Prostate gland (tissue), 2 donors: ENCODE results near the gene SRRD.
"Not testable (repeated sequence)": the region's sequence is repeated elsewhere in the genome, so short reads cannot be mapped to it uniquely, and the experiment has no call there.

Experiments used
- POLR2A ChIP-seq: fragments of 450-650 bp; IDR thresholded peaks from one replicate; pipeline ENCODE4 v1.6.1; 2016; ENCODE audit warnings: antibody characterized with exemption, mild to moderate bottlenecking
- POLR2AphosphoS5 ChIP-seq: sonication (generic); formaldehyde crosslinking; IDR thresholded peaks from one replicate; pipeline ENCODE4 v1.6.1; 2017; ENCODE audit warnings: antibody characterized with exemption
- TF ChIP-seq, protein P1 (sequence below), 4 experiments: fragments of 200-600 bp in 2 of 4; fragments of 450-650 bp in 2 of 4; sonication (generic) in 2 of 4; IDR thresholded peaks; 1 replicate in 3 of 4; 2 replicates in 1 of 4; pipeline ENCODE4 v1.5.1; 2016 to 2019; ENCODE audit warnings: antibody characterized with exemption in 4 of 4, mild to moderate bottlenecking in 2 of 4, moderate library complexity in 2 of 4

DNA sequence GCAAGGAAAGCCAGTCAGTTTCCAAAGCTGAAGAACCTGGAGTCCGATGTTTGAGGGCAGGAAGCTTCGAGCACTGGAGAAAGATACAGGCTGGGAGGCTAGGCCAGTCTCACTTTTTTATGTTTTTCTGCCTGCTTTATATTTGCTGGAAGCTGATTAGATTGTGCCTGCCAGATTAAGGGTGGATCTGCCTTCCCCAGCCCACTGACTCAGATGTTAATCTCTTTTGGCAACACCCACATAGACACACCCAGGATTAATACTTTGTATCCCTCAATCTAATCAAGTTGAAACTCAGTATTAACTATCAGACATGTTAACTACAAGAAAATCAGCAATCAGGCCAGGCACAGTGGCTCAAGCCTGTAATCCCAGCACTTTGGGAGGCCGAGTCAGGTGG lies 44.9 kb upstream of the SRRD start:
- TF ChIP-seq, protein P1, sequence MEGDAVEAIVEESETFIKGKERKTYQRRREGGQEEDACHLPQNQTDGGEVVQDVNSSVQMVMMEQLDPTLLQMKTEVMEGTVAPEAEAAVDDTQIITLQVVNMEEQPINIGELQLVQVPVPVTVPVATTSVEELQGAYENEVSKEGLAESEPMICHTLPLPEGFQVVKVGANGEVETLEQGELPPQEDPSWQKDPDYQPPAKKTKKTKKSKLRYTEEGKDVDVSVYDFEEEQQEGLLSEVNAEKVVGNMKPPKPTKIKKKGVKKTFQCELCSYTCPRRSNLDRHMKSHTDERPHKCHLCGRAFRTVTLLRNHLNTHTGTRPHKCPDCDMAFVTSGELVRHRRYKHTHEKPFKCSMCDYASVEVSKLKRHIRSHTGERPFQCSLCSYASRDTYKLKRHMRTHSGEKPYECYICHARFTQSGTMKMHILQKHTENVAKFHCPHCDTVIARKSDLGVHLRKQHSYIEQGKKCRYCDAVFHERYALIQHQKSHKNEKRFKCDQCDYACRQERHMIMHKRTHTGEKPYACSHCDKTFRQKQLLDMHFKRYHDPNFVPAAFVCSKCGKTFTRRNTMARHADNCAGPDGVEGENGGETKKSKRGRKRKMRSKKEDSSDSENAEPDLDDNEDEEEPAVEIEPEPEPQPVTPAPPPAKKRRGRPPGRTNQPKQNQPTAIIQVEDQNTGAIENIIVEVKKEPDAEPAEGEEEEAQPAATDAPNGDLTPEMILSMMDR (IDR thresholded peaks at IDR 0.05) = not testable (repeated sequence)
- not testable (repeated sequence) for TF ChIP-seq POLR2A, POLR2AphosphoS5
